SK-N-SH (cell line): ENCODE results near the gene DNAJC17.

Experiments used
- ELF1 ChIP-seq: IDR thresholded peaks from 2 replicates; pipeline ENCODE4 v1.4.0; 2012
- FOXJ3 ChIP-seq: sonication (generic); formaldehyde crosslinking; IDR thresholded peaks from 2 replicates; pipeline ENCODE4 v1.5.1; 2020; ENCODE audit warnings: mild to moderate bottlenecking, missing genetic modification reagents
- POLR2AphosphoS5 ChIP-seq: IDR thresholded peaks from 2 replicates; pipeline ENCODE4 v1.6.1; 2012; ENCODE audit warnings: low read depth, low read length
- RAD21 ChIP-seq: IDR thresholded peaks from 2 replicates; pipeline ENCODE4 v1.6.1; 2012; ENCODE audit warnings: mild to moderate bottlenecking, low read length
- RCOR1 ChIP-seq: fragments of 150-350 bp; IDR thresholded peaks from 2 replicates; pipeline ENCODE4 v1.6.1; 2017; ENCODE audit warnings: antibody characterized with exemption, low read length
- RFX5 ChIP-seq: IDR thresholded peaks from 2 replicates; pipeline ENCODE4 v1.6.1; 2012; ENCODE audit warnings: mild to moderate bottlenecking, improper control_type of control experiment, low read length
- RXRA ChIP-seq: IDR thresholded peaks from 2 replicates; pipeline ENCODE4 v1.4.0; 2012; ENCODE audit warnings: low read depth, mild to moderate bottlenecking, borderline replicate concordance
- SMC3 ChIP-seq: IDR thresholded peaks from 2 replicates; pipeline ENCODE4 v1.6.1; 2012; ENCODE audit warnings: low read depth, low read length, improper control_type of control experiment
- YY1 ChIP-seq: IDR thresholded peaks from 2 replicates; pipeline ENCODE4 v1.4.0; 2012; ENCODE audit warnings: low read depth, mild to moderate bottlenecking
- TF ChIP-seq, protein P1 (sequence below): fragments of 200-600 bp; sonication (generic); IDR thresholded peaks from 2 replicates; pipeline ENCODE4 v1.6.1; 2017; ENCODE audit warnings: antibody characterized with exemption, mild to moderate bottlenecking, moderate library complexity
- TF ChIP-seq, protein P2 (sequence below): IDR thresholded peaks from 2 replicates; pipeline ENCODE4 v1.4.0; 2012; ENCODE audit warnings: low read depth, borderline replicate concordance
- TF ChIP-seq, protein P3 (sequence below): IDR thresholded peaks from 2 replicates; pipeline ENCODE4 v1.4.0; 2012; ENCODE audit warnings: low read depth
- TF ChIP-seq, protein P4 (sequence below): IDR thresholded peaks from 2 replicates; pipeline ENCODE4 v1.6.1; 2012; ENCODE audit warnings: mild to moderate bottlenecking, low read depth, low read length, moderate library complexity

DNA sequence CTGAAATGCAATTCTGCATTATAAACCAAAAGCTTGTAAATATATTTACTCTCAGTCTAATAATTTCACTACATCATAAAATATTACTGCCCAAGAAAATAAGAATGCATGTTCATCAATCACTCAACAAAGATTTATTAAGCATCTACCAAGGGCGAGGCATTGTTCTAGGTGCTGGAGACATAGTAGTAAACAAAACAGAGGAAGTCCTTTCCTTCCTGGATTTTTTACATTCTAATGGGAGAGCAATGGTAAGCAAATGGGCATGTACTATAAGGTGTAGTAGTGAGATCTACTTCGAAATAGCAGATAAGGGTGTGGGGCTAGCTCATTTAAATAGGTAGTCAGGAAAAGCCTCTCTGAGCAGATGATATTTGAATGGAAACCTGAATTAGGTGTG is 11.2 kb downstream of the DNAJC17 start:
- TF ChIP-seq, protein P1, sequence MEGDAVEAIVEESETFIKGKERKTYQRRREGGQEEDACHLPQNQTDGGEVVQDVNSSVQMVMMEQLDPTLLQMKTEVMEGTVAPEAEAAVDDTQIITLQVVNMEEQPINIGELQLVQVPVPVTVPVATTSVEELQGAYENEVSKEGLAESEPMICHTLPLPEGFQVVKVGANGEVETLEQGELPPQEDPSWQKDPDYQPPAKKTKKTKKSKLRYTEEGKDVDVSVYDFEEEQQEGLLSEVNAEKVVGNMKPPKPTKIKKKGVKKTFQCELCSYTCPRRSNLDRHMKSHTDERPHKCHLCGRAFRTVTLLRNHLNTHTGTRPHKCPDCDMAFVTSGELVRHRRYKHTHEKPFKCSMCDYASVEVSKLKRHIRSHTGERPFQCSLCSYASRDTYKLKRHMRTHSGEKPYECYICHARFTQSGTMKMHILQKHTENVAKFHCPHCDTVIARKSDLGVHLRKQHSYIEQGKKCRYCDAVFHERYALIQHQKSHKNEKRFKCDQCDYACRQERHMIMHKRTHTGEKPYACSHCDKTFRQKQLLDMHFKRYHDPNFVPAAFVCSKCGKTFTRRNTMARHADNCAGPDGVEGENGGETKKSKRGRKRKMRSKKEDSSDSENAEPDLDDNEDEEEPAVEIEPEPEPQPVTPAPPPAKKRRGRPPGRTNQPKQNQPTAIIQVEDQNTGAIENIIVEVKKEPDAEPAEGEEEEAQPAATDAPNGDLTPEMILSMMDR: no peak
- TF ChIP-seq YY1 (no peak), ELF1 (no peak), POLR2AphosphoS5 (no peak), SMC3 (no peak), RXRA (no peak), RCOR1 (no peak), RAD21 (no peak), RFX5 (no peak), FOXJ3 (CRISPR knock-in tag) (no peak)
- TF ChIP-seq, protein P2, sequence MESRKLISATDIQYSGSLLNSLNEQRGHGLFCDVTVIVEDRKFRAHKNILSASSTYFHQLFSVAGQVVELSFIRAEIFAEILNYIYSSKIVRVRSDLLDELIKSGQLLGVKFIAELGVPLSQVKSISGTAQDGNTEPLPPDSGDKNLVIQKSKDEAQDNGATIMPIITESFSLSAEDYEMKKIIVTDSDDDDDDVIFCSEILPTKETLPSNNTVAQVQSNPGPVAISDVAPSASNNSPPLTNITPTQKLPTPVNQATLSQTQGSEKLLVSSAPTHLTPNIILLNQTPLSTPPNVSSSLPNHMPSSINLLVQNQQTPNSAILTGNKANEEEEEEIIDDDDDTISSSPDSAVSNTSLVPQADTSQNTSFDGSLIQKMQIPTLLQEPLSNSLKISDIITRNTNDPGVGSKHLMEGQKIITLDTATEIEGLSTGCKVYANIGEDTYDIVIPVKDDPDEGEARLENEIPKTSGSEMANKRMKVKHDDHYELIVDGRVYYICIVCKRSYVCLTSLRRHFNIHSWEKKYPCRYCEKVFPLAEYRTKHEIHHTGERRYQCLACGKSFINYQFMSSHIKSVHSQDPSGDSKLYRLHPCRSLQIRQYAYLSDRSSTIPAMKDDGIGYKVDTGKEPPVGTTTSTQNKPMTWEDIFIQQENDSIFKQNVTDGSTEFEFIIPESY: no peak
- TF ChIP-seq, protein P3, sequence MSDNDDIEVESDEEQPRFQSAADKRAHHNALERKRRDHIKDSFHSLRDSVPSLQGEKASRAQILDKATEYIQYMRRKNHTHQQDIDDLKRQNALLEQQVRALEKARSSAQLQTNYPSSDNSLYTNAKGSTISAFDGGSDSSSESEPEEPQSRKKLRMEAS: no peak
- TF ChIP-seq, protein P4, sequence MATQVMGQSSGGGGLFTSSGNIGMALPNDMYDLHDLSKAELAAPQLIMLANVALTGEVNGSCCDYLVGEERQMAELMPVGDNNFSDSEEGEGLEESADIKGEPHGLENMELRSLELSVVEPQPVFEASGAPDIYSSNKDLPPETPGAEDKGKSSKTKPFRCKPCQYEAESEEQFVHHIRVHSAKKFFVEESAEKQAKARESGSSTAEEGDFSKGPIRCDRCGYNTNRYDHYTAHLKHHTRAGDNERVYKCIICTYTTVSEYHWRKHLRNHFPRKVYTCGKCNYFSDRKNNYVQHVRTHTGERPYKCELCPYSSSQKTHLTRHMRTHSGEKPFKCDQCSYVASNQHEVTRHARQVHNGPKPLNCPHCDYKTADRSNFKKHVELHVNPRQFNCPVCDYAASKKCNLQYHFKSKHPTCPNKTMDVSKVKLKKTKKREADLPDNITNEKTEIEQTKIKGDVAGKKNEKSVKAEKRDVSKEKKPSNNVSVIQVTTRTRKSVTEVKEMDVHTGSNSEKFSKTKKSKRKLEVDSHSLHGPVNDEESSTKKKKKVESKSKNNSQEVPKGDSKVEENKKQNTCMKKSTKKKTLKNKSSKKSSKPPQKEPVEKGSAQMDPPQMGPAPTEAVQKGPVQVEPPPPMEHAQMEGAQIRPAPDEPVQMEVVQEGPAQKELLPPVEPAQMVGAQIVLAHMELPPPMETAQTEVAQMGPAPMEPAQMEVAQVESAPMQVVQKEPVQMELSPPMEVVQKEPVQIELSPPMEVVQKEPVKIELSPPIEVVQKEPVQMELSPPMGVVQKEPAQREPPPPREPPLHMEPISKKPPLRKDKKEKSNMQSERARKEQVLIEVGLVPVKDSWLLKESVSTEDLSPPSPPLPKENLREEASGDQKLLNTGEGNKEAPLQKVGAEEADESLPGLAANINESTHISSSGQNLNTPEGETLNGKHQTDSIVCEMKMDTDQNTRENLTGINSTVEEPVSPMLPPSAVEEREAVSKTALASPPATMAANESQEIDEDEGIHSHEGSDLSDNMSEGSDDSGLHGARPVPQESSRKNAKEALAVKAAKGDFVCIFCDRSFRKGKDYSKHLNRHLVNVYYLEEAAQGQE: no peak
